HEK293 (cell line): ENCODE results near the gene ZFAND3.

ENCODE experiments used
- ATF2 ChIP-seq: fragments of 450-650 bp; formaldehyde crosslinking; IDR thresholded peaks from 2 replicates; pipeline ENCODE4 v1.5.1; 2016; ENCODE audit warnings: missing biosample characterization, missing genetic modification characterization, low read depth
- CTCF ChIP-seq: fragments of 450-650 bp; formaldehyde crosslinking; IDR thresholded peaks from 2 replicates; pipeline ENCODE4 v1.5.1; 2016; ENCODE audit warnings: missing biosample characterization, missing genetic modification characterization
- HOXA7 ChIP-seq: sonication (generic); formaldehyde crosslinking; IDR thresholded peaks from 2 replicates; pipeline ENCODE4 v1.8.1; 2022; ENCODE audit warnings: missing genetic modification reagents, borderline replicate concordance
- PRDM2 ChIP-seq: fragments of 450-650 bp; formaldehyde crosslinking; IDR thresholded peaks from 2 replicates; pipeline ENCODE4 v1.5.1; 2016; ENCODE audit warnings: missing biosample characterization, missing genetic modification characterization, borderline replicate concordance
- PRDM4 ChIP-seq: fragments of 450-650 bp; formaldehyde crosslinking; IDR thresholded peaks from 2 replicates; pipeline ENCODE4 v1.5.1; 2017; ENCODE audit warnings: missing biosample characterization, missing genetic modification characterization
- RBAK ChIP-seq: fragments of 450-650 bp; formaldehyde crosslinking; IDR thresholded peaks from 2 replicates; pipeline ENCODE4 v1.5.1; 2016; ENCODE audit warnings: missing biosample characterization, missing genetic modification characterization
- SP3 ChIP-seq: fragments of 450-650 bp; formaldehyde crosslinking; IDR thresholded peaks from 2 replicates; pipeline ENCODE4 v1.5.1; 2016; ENCODE audit warnings: missing biosample characterization, missing genetic modification characterization
- YY1 ChIP-seq: fragments of 450-650 bp; formaldehyde crosslinking; IDR thresholded peaks from 2 replicates; pipeline ENCODE4 v1.5.1; 2018; ENCODE audit warnings: missing biosample characterization, missing genetic modification characterization
- ZNF146 ChIP-seq: fragments of 450-650 bp; formaldehyde crosslinking; IDR thresholded peaks from 2 replicates; pipeline ENCODE4 v1.5.1; 2016; ENCODE audit warnings: missing biosample characterization, missing genetic modification characterization
- ZNF174 ChIP-seq: fragments of 450-650 bp; formaldehyde crosslinking; IDR thresholded peaks from 2 replicates; pipeline ENCODE4 v1.5.0; 2017; ENCODE audit warnings: missing biosample characterization, mild to moderate bottlenecking, missing genetic modification characterization
- ZNF23 ChIP-seq: fragments of 450-650 bp; formaldehyde crosslinking; IDR thresholded peaks from 2 replicates; pipeline ENCODE4 v1.5.1; 2016; ENCODE audit warnings: missing biosample characterization, missing genetic modification characterization, borderline replicate concordance
- ZNF580 ChIP-seq: fragments of 450-650 bp; formaldehyde crosslinking; IDR thresholded peaks from 2 replicates; pipeline ENCODE4 v1.5.1; 2016; ENCODE audit warnings: missing biosample characterization, missing genetic modification characterization
- ZNF660 ChIP-seq: fragments of 450-650 bp; IDR thresholded peaks from 2 replicates; pipeline ENCODE4 v1.5.1; 2018; ENCODE audit warnings: missing biosample characterization, mild to moderate bottlenecking, missing genetic modification characterization

- TF ChIP-seq CTCF (tag by site-specific recombination) (no peak), ZNF23 (tag by site-specific recombination) (no peak), HOXA7 (CRISPR knock-in tag) (no peak), ZNF146 (tag by site-specific recombination) (no peak), SP3 (tag by site-specific recombination) (no peak), ATF2 (tag by site-specific recombination) (no peak), PRDM2 (no peak), ZNF174 (tag by site-specific recombination) (no peak), RBAK (tag by site-specific recombination) (no peak), PRDM4 (tag by site-specific recombination) (no peak), ZNF580 (tag by site-specific recombination) (no peak), YY1 (tag by site-specific recombination) (no peak), ZNF660 (tag by site-specific recombination) (no peak)
Measured at GRCh38 chr6:37788259-37788658, 31.3 kb upstream of the ZFAND3 start.
